GM18907 (cell line): Measurements from ENCODE around the gene RAB40AL.

Source experiments
- ATAC-seq: cut with Tn5 transposase; IDR thresholded peaks from one replicate; pipeline ENCODE4 v1.9.1; 2021; ENCODE audit warnings: mild to moderate bottlenecking, moderate library complexity; ENCODE audit not compliant: unreplicated experiment

RAB40AL gene

DNA sequence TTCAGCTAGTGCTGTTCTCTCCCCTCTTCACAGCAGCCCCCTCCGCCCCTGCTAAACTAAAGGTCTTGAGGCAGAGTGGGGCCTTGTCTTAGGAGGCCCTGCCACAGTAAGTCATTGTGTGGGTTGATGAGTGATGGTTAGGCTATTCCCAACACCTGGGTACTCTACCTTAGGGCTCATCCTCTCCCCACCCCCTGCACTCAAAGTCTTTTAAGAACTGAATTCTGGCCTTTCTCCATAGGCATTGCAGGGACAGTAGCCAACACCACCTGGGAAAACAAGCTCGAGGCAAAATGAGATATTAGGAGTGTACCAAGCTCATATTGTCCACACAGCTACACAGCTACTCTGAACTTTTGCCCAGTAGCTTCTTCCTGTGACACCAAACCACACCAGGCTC lies 42.5 kb downstream of the RAB40AL start:
- ATAC-seq, result no peak

DNA sequence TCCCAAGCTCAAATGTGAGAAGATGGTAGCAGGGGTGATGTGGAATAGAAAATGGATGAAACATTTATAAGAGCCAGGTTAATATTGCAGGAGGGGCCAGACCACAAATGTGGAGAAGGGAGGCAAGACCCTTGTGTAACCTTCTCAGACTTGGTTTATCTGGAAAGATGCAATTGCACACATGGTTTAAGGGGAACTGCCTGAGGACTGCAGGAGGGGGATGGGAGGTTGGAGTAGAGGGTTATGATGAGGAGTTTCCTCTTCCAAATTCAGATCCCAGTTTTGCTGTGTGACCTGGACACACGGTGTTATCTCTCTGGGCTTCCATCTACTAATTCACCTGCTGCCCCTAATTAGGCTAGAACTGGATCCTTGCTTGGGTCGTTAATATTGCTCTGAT lies 46.1 kb downstream of the RAB40AL start:
- ATAC-seq, result no peak

DNA sequence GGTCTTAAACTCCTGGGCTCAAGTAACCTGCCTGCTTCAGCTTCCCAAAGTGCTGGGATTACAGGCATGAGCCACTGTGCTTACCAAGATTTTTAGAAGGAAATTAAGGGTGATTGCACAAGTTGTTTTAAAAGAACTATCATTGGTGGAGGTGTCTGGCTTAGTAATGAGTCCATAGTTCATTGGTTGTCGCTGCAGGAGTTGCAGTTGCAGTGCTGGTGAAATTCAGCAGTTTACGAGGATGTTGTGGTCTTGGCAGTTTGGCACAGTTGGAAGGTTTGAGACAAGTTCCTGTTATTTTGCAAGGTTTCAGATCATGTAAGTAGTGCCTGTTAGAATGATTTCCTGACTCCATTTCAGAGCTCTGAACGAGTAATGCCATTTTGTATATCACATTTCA lies 48.1 kb downstream of the RAB40AL start:
- no peak for ATAC-seq
